B cell (primary cell): ENCODE measurements around the gene SPDYE16.
"Not testable (repeated sequence)": the region's sequence is repeated elsewhere in the genome, so short reads cannot be mapped to it uniquely, and the experiment has no call there.

ENCODE experiments used
- EZH2 ChIP-seq: IDR thresholded peaks from 2 replicates; pipeline ENCODE4 v1.6.1; 2012; ENCODE audit warnings: borderline replicate concordance, low read depth, mild to moderate bottlenecking, moderate library complexity, low read length; ENCODE audit not compliant: insufficient read depth, poor library complexity, severe bottlenecking
- TF ChIP-seq, protein P1 (sequence below): fragments of 200-600 bp; IDR thresholded peaks from one replicate; pipeline ENCODE4 v1.8.0; 2022; ENCODE audit warnings: antibody characterized with exemption, mild to moderate bottlenecking

DNA sequence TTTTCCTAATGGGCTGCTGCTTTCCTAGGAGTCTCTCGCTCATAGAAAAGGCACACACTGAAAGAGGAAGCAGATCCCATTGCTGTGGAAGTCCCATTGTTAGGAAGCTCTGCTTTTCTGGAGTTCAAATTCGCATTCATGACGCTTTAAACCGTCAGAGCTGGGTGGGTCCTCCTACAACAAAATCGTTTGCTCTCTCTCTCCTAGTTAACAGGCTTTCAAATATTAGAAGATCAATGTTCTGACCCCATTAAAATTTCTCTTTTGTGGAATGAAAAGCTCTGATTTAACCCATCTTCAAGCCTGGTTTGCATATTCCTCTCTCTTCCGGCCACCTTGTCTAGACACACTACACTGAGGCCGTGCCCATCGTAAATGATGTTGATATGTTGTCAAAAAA is at the start of gene SPDYE16:
- TF ChIP-seq, protein P1, sequence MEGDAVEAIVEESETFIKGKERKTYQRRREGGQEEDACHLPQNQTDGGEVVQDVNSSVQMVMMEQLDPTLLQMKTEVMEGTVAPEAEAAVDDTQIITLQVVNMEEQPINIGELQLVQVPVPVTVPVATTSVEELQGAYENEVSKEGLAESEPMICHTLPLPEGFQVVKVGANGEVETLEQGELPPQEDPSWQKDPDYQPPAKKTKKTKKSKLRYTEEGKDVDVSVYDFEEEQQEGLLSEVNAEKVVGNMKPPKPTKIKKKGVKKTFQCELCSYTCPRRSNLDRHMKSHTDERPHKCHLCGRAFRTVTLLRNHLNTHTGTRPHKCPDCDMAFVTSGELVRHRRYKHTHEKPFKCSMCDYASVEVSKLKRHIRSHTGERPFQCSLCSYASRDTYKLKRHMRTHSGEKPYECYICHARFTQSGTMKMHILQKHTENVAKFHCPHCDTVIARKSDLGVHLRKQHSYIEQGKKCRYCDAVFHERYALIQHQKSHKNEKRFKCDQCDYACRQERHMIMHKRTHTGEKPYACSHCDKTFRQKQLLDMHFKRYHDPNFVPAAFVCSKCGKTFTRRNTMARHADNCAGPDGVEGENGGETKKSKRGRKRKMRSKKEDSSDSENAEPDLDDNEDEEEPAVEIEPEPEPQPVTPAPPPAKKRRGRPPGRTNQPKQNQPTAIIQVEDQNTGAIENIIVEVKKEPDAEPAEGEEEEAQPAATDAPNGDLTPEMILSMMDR: not testable (repeated sequence)
- not testable (repeated sequence) for TF ChIP-seq EZH2
